Measurements from ENCODE around the gene CFDP1. TPM values are rescaled to one million over a fixed set of nuclear protein-coding genes. Genes with fewer than 3 reads are reported as not detected.

The CFDP1 gene
- total RNA-seq, 2 donors from 2014 or later, result 47.5 to 49.7 TPM

- no peak within 1 kb of the TSS for H3K27ac Mint-ChIP-seq
- peak; percentile 34 to 65 for ATAC-seq
- no peaks in the 10 kb centered on the region for H3K9me3 Mint-ChIP-seq
- DNase-seq (ENCODE audit: low spot score in 2 of 2), result no peak
- no peaks in the 10 kb centered on the region for H3K36me3 Mint-ChIP-seq
Measured at GRCh38 chr16:75251280-75252048, 181.8 kb downstream of the CFDP1 start, which contains the start of gene BCAR1. Gene BCAR1 (minus strand): TSS chr16:75251624. CDS start chr16:75251482, 142 bp downstream.

GRCh38 chr16:75250809-75251279, 182.5 kb downstream of the CFDP1 start:
- no peaks in the 10 kb centered on the region for H3K9me3 Mint-ChIP-seq
- no peak overlapping the region for H3K27ac Mint-ChIP-seq
- no peak for DNase-seq (ENCODE audit: low spot score in 2 of 2)
- ATAC-seq, result peak; percentile 21 to 40
- H3K36me3 Mint-ChIP-seq, result no peaks in the 10 kb centered on the region

- H3K27ac Mint-ChIP-seq, result no peak overlapping the region
- no peaks in the 10 kb centered on the region for H3K36me3 Mint-ChIP-seq
- no peak for ATAC-seq
- no peaks in the 10 kb centered on the region for H3K9me3 Mint-ChIP-seq
- no peak for DNase-seq (ENCODE audit: low spot score in 2 of 2)
Measured at GRCh38 chr16:75250089-75250808, 183.1 kb downstream of the CFDP1 start.

GRCh38 chr16:75249441-75249840, 183.9 kb downstream of the CFDP1 start:
- no peak for DNase-seq (ENCODE audit: low spot score in 2 of 2)
- Mint-ChIP-seq H3K27ac (no peak overlapping the region), H3K36me3 (no peaks in the 10 kb centered on the region), H3K9me3 (no peaks in the 10 kb centered on the region)
- no peak for ATAC-seq

GRCh38 chr16:75248536-75249380, 184.5 kb downstream of the CFDP1 start:
- no peaks in the 10 kb centered on the region for H3K36me3 Mint-ChIP-seq
- ATAC-seq (no peak), DNase-seq (ENCODE audit: low spot score in 2 of 2) (no peak)
- H3K27ac Mint-ChIP-seq, result no peak overlapping the region
- no peaks in the 10 kb centered on the region for H3K9me3 Mint-ChIP-seq

GRCh38 chr16:75248142-75248535, 185.2 kb downstream of the CFDP1 start:
- no peaks in the 10 kb centered on the region for H3K36me3 Mint-ChIP-seq
- no peak overlapping the region for H3K27ac Mint-ChIP-seq
- H3K9me3 Mint-ChIP-seq, result no peaks in the 10 kb centered on the region
- ATAC-seq (no peak), DNase-seq (ENCODE audit: low spot score in 2 of 2) (no peak)

- Mint-ChIP-seq H3K27ac (no peak overlapping the region), H3K36me3 (no peaks in the 10 kb centered on the region), H3K9me3 (no peaks in the 10 kb centered on the region)
- no peak for ATAC-seq
- no peak for DNase-seq (ENCODE audit: low spot score in 2 of 2)
Measured at GRCh38 chr16:75247249-75247648, 186.1 kb downstream of the CFDP1 start.

- no peaks in the 10 kb centered on the region for H3K9me3 Mint-ChIP-seq
- H3K36me3 Mint-ChIP-seq, result no peaks in the 10 kb centered on the region
- ATAC-seq, result no peak
Measured at GRCh38 chr16:75246504-75247205, 186.6 kb downstream of the CFDP1 start.

GRCh38 chr16:75244844-75245758, 188.2 kb downstream of the CFDP1 start:
- Mint-ChIP-seq H3K27ac (peak overlapping the region in 1 of 2 donors; percentile 72), H3K9me3 (no peaks in the 10 kb centered on the region), H3K36me3 (no peaks in the 10 kb centered on the region)
- peak in 1 of 2 donors; percentile 37 for ATAC-seq
- no peak for DNase-seq (ENCODE audit: low spot score in 2 of 2)

More at GRCh38 chr16:75246504-75247205, 186.6 kb downstream of the CFDP1 start:
- DNase-seq (ENCODE audit: low spot score in 2 of 2), result no peak
- no peak overlapping the region for H3K27ac Mint-ChIP-seq

GRCh38 chr16:75244225-75244809, 189.0 kb downstream of the CFDP1 start:
- Mint-ChIP-seq H3K27ac (peak overlapping the region in 1 of 2 donors; percentile 72), H3K9me3 (no peaks in the 10 kb centered on the region), H3K36me3 (no peaks in the 10 kb centered on the region)
- DNase-seq (ENCODE audit: low spot score in 2 of 2) (no peak), ATAC-seq (no peak)

Other genes with a start within 250 kb of the CFDP1 start
- gene CTRB2, start 226.3 kb downstream of the CFDP1 start, total RNA-seq, result not detected
- not detected for gene CTRB1, start 214.5 kb downstream of the CFDP1 start, total RNA-seq
- gene BCAR1, start 181.9 kb downstream of the CFDP1 start, total RNA-seq, result under 1 TPM; 0.16 to 0.71 TPM
- 10 to 100 TPM; 21.8 to 33.5 TPM for gene TMEM170A, start 31.2 kb upstream of the CFDP1 start, total RNA-seq
- gene CHST6, start 61.9 kb upstream of the CFDP1 start, total RNA-seq, result not detected
- under 1 TPM; 0.10 to 0.18 TPM for gene CHST5, start 102.6 kb upstream of the CFDP1 start, total RNA-seq
- gene TMEM231, start 122.7 kb upstream of the CFDP1 start, total RNA-seq, result 1 to 10 TPM; 2.8 to 6.0 TPM
- gene GABARAPL2, start 132.9 kb upstream of the CFDP1 start, total RNA-seq, result 10 to 100 TPM; 56.0 to 82.3 TPM
- 10 to 100 TPM; 39.0 to 44.8 TPM for gene ADAT1, start 189.8 kb upstream of the CFDP1 start, total RNA-seq
- 100 to 1,000 TPM; 236 to 265 TPM for gene KARS1, start 214.2 kb upstream of the CFDP1 start, total RNA-seq
- 10 to 100 TPM; 54.9 to 89.9 TPM for gene TERF2IP, start 214.3 kb upstream of the CFDP1 start, total RNA-seq
- gene CPHXL2, start 243.5 kb upstream of the CFDP1 start, total RNA-seq, result not detected